ENCODE results near the gene UBL4A. TPM values are rescaled to one million over a fixed set of nuclear protein-coding genes. Genes with fewer than 3 reads are reported as not detected.

The UBL4A gene
- total RNA-seq, 1 donor, result 35.0 TPM

- no peak for DNase-seq (ENCODE audit: low read depth)
- no peak for TF ChIP-seq CTCF (IDR thresholded peaks at IDR 0.05; ENCODE audit: insufficient read depth, low read length)
- H3K4me3 ChIP-seq (ENCODE audit: low read depth, low read length), result no peak overlapping the region
Observed at GRCh38 chrX:154472685-154473632, 13.5 kb downstream of the UBL4A start.

DNA sequence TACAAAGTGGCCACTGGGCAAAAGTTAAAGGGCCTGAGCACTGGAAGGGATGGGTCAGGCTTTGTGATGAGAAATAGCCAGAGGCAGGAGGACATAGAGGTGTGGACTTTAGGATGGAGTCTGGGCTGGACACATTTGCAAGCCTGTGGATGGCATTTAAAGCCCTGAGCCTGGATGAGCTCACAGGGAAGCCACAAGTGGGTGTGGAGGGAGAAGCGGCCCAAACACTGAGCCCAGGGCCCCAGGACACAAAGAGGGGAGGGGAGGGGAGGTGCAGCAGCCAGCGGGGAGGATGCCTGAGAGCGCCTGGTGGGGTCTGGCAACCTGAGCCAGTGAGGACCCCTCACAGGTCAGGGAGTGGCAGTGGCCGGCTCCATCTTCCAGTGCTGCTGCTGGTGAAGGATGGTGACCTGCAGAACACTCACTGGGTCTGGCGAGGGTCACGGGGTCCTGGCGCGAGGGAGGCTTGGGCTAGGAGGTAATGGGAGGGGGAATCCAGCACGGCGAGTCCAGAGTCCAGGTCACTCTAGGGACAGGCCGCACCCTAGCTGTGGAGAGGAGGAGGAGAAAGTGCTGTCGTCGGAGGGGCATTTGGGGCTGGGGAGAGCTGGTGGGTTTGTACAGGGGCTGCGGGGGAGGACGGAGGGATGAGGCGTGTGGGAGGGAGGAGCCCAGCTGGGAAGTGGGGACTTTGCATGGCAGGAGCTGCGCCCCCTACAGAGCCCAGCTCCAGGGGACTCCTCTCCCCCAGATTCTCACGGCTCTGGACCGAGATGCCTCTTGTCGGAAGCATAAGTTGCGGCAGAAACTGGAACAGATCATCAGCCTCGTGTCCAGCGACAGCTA lies 14.4 kb downstream of the UBL4A start:
- no peak for DNase-seq (ENCODE audit: low read depth)
- TF ChIP-seq CTCF (IDR thresholded peaks at IDR 0.05; ENCODE audit: insufficient read depth, low read length), result no peak
- no peak overlapping the region for H3K4me3 ChIP-seq (ENCODE audit: low read depth, low read length)

DNA sequence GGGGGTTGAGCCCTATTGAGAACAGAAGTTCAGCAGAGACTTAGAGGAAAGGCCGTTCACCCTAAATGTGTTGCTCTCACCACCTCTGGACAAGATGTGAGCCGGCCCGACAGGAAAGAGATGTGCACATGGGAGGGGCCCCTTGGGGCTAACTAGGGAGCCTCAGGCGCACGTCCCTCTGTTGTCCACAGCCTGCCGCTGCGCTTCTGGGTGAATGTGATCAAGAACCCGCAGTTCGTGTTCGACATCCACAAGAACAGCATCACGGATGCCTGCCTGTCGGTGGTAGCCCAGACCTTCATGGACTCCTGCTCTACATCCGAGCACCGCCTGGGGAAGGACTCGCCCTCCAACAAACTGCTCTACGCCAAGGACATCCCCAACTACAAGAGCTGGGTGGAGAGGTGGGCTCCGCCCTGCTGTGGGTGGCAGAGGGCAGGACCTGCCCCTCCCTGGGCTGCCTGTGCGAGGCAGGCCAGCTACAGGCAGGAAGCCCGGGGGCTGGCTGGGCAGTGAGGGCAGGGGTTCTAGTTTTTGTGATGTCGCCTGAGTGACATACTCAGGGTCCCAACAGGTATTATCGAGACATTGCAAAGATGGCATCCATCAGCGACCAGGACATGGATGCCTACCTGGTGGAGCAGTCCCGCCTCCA lies 15.4 kb downstream of the UBL4A start:
- no peak for TF ChIP-seq CTCF (IDR thresholded peaks at IDR 0.05; ENCODE audit: insufficient read depth, low read length)
- H3K4me3 ChIP-seq (ENCODE audit: low read depth, low read length), result no peak overlapping the region
- no peak for DNase-seq (ENCODE audit: low read depth)

DNA sequence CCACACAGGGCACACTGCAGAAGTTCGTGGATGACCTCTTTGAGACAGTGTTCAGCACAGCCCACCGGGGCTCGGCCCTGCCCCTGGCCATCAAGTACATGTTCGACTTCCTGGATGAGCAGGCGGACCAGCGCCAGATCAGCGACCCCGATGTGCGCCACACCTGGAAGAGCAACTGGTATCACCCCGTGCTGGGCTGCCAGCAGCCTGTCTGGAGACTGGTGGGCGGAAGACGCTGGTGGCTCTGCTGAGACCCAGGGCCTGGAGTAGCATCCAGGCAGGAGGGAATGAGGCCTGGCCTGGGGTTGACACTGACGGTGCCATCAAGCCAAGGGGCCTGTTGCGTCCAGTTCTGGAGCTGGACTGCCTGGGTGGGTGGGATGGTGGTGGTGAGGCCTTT lies 16.0 kb downstream of the UBL4A start:
- no peak overlapping the region for H3K4me3 ChIP-seq (ENCODE audit: low read depth, low read length)
- no peak for DNase-seq (ENCODE audit: low read depth)
- no peak for TF ChIP-seq CTCF (IDR thresholded peaks at IDR 0.05; ENCODE audit: insufficient read depth, low read length)

- no peak for TF ChIP-seq CTCF (IDR thresholded peaks at IDR 0.05; ENCODE audit: insufficient read depth, low read length)
- no peak overlapping the region for H3K4me3 ChIP-seq (ENCODE audit: low read depth, low read length)
- no peak for DNase-seq (ENCODE audit: low read depth)
Observed at GRCh38 chrX:154469880-154470279, 16.5 kb downstream of the UBL4A start.

- TF ChIP-seq CTCF (IDR thresholded peaks at IDR 0.05; ENCODE audit: insufficient read depth, low read length), result no peak
- DNase-seq (ENCODE audit: low read depth), result no peak
- no peak overlapping the region for H3K4me3 ChIP-seq (ENCODE audit: low read depth, low read length)
Observed at GRCh38 chrX:154469114-154469513, 17.3 kb downstream of the UBL4A start.

Data from fibroblast of the aortic adventitia (primary cell).